ENCODE data around the gene SLC17A5. TPM values are rescaled to one million over a fixed set of nuclear protein-coding genes. Genes with fewer than 3 reads are reported as not detected.
"Not testable (repeated sequence)": the region's sequence is repeated elsewhere in the genome, so short reads cannot be mapped to it uniquely, and the experiment has no call there.

Gene SLC17A5
- total and polyA plus RNA-seq, 10 of the 15 experiments (the other 5 are each of a cell fraction or from before 2014, with no cell fraction given), result 2.3 to 7.2 (median 5.0) TPM

DNA sequence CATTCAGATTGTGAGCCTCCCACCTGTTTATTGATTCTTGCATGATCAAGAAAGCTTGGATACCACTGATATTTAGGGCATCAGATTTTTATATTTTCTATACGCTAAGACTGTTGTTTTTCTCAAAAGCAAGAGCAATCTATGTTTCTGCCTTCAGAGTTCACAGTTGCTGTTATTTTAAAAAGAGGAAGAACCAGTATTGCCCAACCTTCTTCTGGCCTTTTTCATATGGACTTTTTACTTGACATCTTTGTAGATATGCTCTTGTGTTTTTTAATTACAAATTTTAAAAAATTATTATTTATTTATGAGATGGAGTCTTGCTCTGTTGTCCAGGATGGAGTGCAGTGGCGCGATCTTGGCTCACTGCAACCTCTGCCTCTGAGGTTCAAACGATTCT is 28.9 kb downstream of the SLC17A5 start:
- Histone ChIP-seq H3K27ac (ENCODE audit: control insufficient read depth, insufficient read depth) (no peak overlapping the region), H3K4me3 (no peak overlapping the region), H3K27me3 (replicated peaks in 1 of 2; ENCODE audit: control insufficient read depth in 2 of 2, insufficient read depth in 2 of 2, low read length in 1 of 2) (no peaks in the 10 kb centered on the region), H3K79me2 (ENCODE audit: control insufficient read depth, insufficient read depth, low read length) (no peaks in the 10 kb centered on the region), H3K4me1 (ENCODE audit: control insufficient read depth, insufficient read depth, low read length) (no peaks in the 10 kb centered on the region), H3K36me3 (ENCODE audit: control insufficient read depth in 2 of 2, insufficient read depth in 2 of 2, low read length in 1 of 2) (no peaks in the 10 kb centered on the region; a peak in 2 of 4 replicates), H3K9ac (ENCODE audit: control insufficient read depth, insufficient read depth, low read length) (no peak overlapping the region), H3K4me2 (ENCODE audit: control insufficient read depth, insufficient read depth) (no peak overlapping the region), H4K20me1 (ENCODE audit: control insufficient read depth, insufficient read depth) (no peaks in the 10 kb centered on the region), H3K9me3 (replicated peaks; ENCODE audit: control insufficient read depth, insufficient read depth, low read length) (no peaks in the 10 kb centered on the region), H2AFZ (ENCODE audit: control insufficient read depth, low read depth, low read length) (no peak overlapping the region)
- intact Hi-C loops (cut with micrococcal nuclease; ENCODE audit: unreplicated experiment), result no loop called here
- TF ChIP-seq STAT3 (IDR thresholded peaks at IDR 0.05; ENCODE audit: low read depth, low read length) (no peak), BHLHE40 (IDR thresholded peaks at IDR 0.05; ENCODE audit: borderline replicate concordance in 1 of 2, low read depth in 2 of 2, low read length in 1 of 2) (no peak), IKZF1 (conservative IDR thresholded peaks at IDR 0.05) (no peak)
- ChIA-PET SMC1A (ENCODE audit: uncharacterized antibody, unreplicated experiment) (interaction anchor here (1.1 kb wide), 1 partner anchor 14 kb away, joined by 3 read pairs; no protein-coding TSS in a partner anchor), POLR2A (no interaction called here), CTCF (no interaction called here), RAD21 (ENCODE audit: unreplicated experiment) (interaction anchor here (1.3 kb wide), 1 partner anchor 27 kb away, joined by 3 read pairs; no protein-coding TSS in a partner anchor)
- in situ Hi-C loops (cut with MboI), result loop anchor here (25.0 kb wide), 1 partner anchor 113 kb away; the partner anchor contains the start of gene EEF1A1
- no peak for DNase-seq (ENCODE audit: low read depth, low spot score)
- no peak for FAIRE-seq
- no TSS peak for BruUV-seq (replicated peaks)
- 100% methylated on average over 4 of the region's 4 CpGs for WGBS (ENCODE audit: insufficient coverage, insufficient replicate concordance, low lambda C conversion rate, missing lambda C conversion rate)
- no peak for ATAC-seq

DNA sequence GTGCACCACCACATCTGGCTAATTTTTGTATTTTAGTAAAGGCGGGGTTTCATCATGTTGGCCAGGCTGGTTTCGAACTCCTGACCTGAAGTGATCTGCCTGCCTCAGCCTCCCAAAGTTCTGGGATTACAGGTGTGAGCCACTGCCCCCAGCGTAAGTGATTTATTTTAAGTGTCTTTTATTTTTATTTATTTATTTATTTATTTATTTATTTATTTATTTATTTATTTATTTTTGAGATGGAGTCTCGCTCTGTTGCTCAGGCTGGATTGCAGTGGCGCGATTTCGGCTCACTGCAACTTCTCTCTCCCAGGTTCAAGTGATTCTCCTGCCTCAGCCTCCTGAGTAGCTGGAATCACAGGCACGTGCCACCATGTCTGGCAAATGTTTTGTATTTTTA is 30.3 kb downstream of the SLC17A5 start:
- in situ Hi-C loops (cut with MboI), result loop anchor here (25.0 kb wide), 1 partner anchor 111 kb away; the partner anchor contains the start of gene EEF1A1
- RAD21 ChIA-PET (ENCODE audit: unreplicated experiment), result interaction anchor here (1.3 kb wide), 1 partner anchor 29 kb away, joined by 3 read pairs; no protein-coding TSS in a partner anchor
- 90% methylated on average over 8 of the region's 8 CpGs for WGBS (ENCODE audit: insufficient coverage, insufficient replicate concordance, low lambda C conversion rate, missing lambda C conversion rate)

DNA sequence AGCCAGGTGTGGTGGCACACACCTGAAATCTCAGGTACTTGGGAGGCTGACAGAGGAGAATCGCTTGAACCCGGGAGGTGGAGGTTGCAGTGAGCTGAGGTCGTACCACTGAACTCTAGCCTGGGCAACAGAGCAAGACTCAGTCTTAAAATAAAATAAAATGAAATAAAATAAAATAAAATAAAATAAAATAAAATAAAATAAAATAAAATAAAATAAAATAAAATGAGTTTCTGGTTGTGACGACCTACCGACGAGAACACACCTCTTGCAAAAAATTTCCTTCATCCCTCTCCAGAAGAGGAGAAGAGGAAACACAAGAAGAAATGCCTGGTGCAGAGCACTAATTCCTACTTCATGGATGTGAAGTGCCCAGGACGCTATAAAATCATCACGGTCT is 35.7 kb downstream of the SLC17A5 start:
- ATAC-seq; H3K4me1 ChIP-seq (ENCODE audit: control insufficient read depth, insufficient read depth, low read length); H3K36me3 ChIP-seq (ENCODE audit: control insufficient read depth in 2 of 2, insufficient read depth in 2 of 2, low read length in 1 of 2); RAD21 ChIA-PET (ENCODE audit: unreplicated experiment); CTCF ChIA-PET; POLR2A ChIA-PET; DNase-seq (ENCODE audit: low read depth, low spot score); BruUV-seq (replicated peaks); H3K27me3 ChIP-seq (replicated peaks in 1 of 2; ENCODE audit: control insufficient read depth in 2 of 2, insufficient read depth in 2 of 2, low read length in 1 of 2); H3K4me2 ChIP-seq (ENCODE audit: control insufficient read depth, insufficient read depth); H3K4me3 ChIP-seq; H3K9ac ChIP-seq (ENCODE audit: control insufficient read depth, insufficient read depth, low read length); H3K79me2 ChIP-seq (ENCODE audit: control insufficient read depth, insufficient read depth, low read length); H3K9me3 ChIP-seq (replicated peaks; ENCODE audit: control insufficient read depth, insufficient read depth, low read length); FAIRE-seq; intact Hi-C loops (cut with micrococcal nuclease; ENCODE audit: unreplicated experiment); H3K27ac ChIP-seq (ENCODE audit: control insufficient read depth, insufficient read depth); SMC1A ChIA-PET (ENCODE audit: uncharacterized antibody, unreplicated experiment); H4K20me1 ChIP-seq (ENCODE audit: control insufficient read depth, insufficient read depth); H2AFZ ChIP-seq (ENCODE audit: control insufficient read depth, low read depth, low read length): not testable (repeated sequence)
- WGBS (ENCODE audit: insufficient coverage, insufficient replicate concordance, low lambda C conversion rate, missing lambda C conversion rate), result 95% methylated on average over 8 of the region's 8 CpGs
- in situ Hi-C loops (cut with MboI), result loop anchor here (25.0 kb wide), 1 partner anchor 106 kb away; the partner anchor contains the start of gene EEF1A1

More for the DNA sequence above, 30.3 kb downstream of the SLC17A5 start:
- H3K79me2 ChIP-seq (ENCODE audit: control insufficient read depth, insufficient read depth, low read length); POLR2A ChIA-PET; intact Hi-C loops (cut with micrococcal nuclease; ENCODE audit: unreplicated experiment); H4K20me1 ChIP-seq (ENCODE audit: control insufficient read depth, insufficient read depth); H3K4me3 ChIP-seq; H3K9me3 ChIP-seq (replicated peaks; ENCODE audit: control insufficient read depth, insufficient read depth, low read length); ATAC-seq; BruUV-seq (replicated peaks); H2AFZ ChIP-seq (ENCODE audit: control insufficient read depth, low read depth, low read length); CTCF ChIA-PET; H3K27me3 ChIP-seq (replicated peaks in 1 of 2; ENCODE audit: control insufficient read depth in 2 of 2, insufficient read depth in 2 of 2, low read length in 1 of 2); FAIRE-seq; H3K27ac ChIP-seq (ENCODE audit: control insufficient read depth, insufficient read depth); DNase-seq (ENCODE audit: low read depth, low spot score); H3K4me2 ChIP-seq (ENCODE audit: control insufficient read depth, insufficient read depth); H3K9ac ChIP-seq (ENCODE audit: control insufficient read depth, insufficient read depth, low read length); H3K36me3 ChIP-seq (ENCODE audit: control insufficient read depth in 2 of 2, insufficient read depth in 2 of 2, low read length in 1 of 2); H3K4me1 ChIP-seq (ENCODE audit: control insufficient read depth, insufficient read depth, low read length): not testable (repeated sequence)
- SMC1A ChIA-PET (ENCODE audit: uncharacterized antibody, unreplicated experiment), result interaction anchor here (0.6 kb wide), 1 partner anchor 10 kb away, joined by 3 read pairs; no protein-coding TSS in a partner anchor
